ENCODE measurements around the gene CDR2.

DNA sequence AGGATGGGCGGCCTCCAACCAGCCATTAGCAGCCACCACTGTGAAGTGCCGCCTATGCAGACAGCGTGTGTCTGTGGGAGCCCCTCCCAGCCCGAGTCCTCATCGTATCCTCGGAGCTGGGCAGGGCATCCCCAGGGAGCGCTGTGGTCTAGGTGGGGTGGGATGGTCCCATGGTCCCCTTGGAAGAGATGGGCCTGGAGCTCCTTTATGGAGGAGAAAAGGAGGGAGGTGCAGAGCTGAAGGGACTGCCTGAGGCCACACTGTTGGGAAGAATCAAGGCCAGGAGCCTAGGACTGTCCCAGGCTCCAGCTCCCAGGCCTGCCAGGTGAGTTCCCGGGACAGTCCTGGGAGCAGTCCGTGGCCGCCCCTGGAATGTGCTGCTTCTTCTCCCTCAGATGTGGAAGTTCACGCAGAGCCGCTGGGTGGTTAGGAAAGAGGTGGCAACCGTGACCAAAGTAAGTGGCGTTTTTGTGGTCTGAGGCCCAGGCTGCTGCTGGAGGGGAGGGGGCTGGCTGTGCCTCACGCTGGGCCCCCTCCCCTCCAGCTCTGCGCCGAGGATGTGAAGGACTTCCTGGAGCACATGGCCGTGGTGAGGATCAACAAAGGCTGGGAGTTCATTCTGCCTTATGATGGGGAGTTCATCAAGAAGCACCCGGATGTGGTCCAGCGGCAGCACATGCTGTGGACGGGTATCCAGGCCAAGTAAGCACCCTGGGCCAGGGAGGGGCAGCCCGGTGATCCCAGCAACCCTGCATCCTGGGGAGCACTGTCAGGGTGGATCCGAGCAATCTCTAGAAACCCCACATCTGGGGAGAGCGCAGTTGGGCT, 50.2 kb downstream of the CDR2 start:
- TF ChIP-seq TAF1 (IDR thresholded peaks at IDR 0.05; ENCODE audit: borderline replicate concordance, low read depth, low read length) (no peak), POLR2A (IDR thresholded peaks at IDR 0.05; ENCODE audit: low read depth, low read length) (no peak), POLR2AphosphoS5 (IDR thresholded peaks at IDR 0.05; ENCODE audit: low read depth, low read length) (no peak)

All from GM12892 (cell line).